IMR-90 (cell line): ENCODE measurements around the gene NUTM1. TPM values are rescaled to one million over a fixed set of nuclear protein-coding genes. Genes with fewer than 3 reads are reported as not detected.

Experiments
- ATAC-seq: fragments of 200-7000 bp; cut with Tn5 transposase; 2 replicates; pipeline ENCODE4 v1.9.1; 2020; ENCODE audit warnings: low read depth, mild to moderate bottlenecking, moderate library complexity
- BruUV-seq: library from RNA; stranded (reverse); fragments of 400-500 nt; replicated peaks from 2 replicates; lab custom pipeline; 2021; lab: Mats Ljungman, UMichigan
- CTCF ChIA-PET: fragments of 300-600 bp; formaldehyde crosslinking; extraction: SDS; loops from one replicate; lab custom pipeline; 2021; ENCODE audit warnings: antibody characterized with exemption; lab: Yijun Ruan, JAX
- POLR2A ChIA-PET: fragments of 300-600 bp; sonication (Branson Sonifier 250); formaldehyde crosslinking; loops from one replicate; lab custom pipeline; 2022; ENCODE audit warnings: antibody characterized with exemption; ENCODE audit not compliant: unreplicated experiment; lab: Charles Lee
- DNase-seq: peaks from one replicate; pipeline ENCODE4 v3.0.0; 2013
- H2AFZ ChIP-seq: replicated peaks from 2 replicates; pipeline ENCODE3; 2013; ENCODE audit warnings: low read length, mild to moderate bottlenecking; ENCODE audit not compliant: poor library complexity
- H2AK5ac ChIP-seq: 2 replicates; pipeline ENCODE4 v1.6.1; 2013; ENCODE audit warnings: low read depth, low read length, inconsistent platforms
- H2AK9ac ChIP-seq: replicated peaks from 2 replicates; pipeline ENCODE3; 2013; ENCODE audit warnings: mild to moderate bottlenecking, low read depth, low read length, moderate library complexity; ENCODE audit not compliant: poor library complexity
- H2BK120ac ChIP-seq: 2 replicates; pipeline ENCODE4 v1.6.1; 2013; ENCODE audit warnings: low read depth, low read length, inconsistent platforms
- H2BK15ac ChIP-seq: 3 replicates; pipeline ENCODE4 v1.6.1; 2013; ENCODE audit warnings: low read depth, low read length, inconsistent platforms
- H2BK20ac ChIP-seq: 2 replicates; pipeline ENCODE4 v1.6.1; 2013; ENCODE audit warnings: low read depth, mild to moderate bottlenecking, inconsistent platforms, low read length, moderate library complexity
- H2BK5ac ChIP-seq: 2 replicates; pipeline ENCODE4 v1.6.1; 2013; ENCODE audit warnings: mild to moderate bottlenecking, low read depth, low read length, inconsistent platforms; ENCODE audit not compliant: poor library complexity, severe bottlenecking
- H3K14ac ChIP-seq: replicated peaks from 2 replicates; pipeline ENCODE4 v1.6.1; 2013; ENCODE audit warnings: low read depth, low read length, inconsistent platforms
- H3K18ac ChIP-seq: 2 replicates; pipeline ENCODE4 v1.6.1; 2013; ENCODE audit warnings: low read depth, low read length, control low read depth
- H3K23ac ChIP-seq: 2 replicates; pipeline ENCODE4 v1.6.1; 2013; ENCODE audit warnings: low read depth, low read length, inconsistent platforms
- H3K27ac ChIP-seq: 2 replicates; pipeline ENCODE4 v1.5.1; 2013; ENCODE audit warnings: mild to moderate bottlenecking, control low read depth, low read length; ENCODE audit not compliant: insufficient read depth
- H3K27me3 ChIP-seq: 2 replicates; pipeline ENCODE4 v1.6.1; 2013; ENCODE audit warnings: low read length; ENCODE audit not compliant: control insufficient read depth, insufficient read depth
- H3K36me3 ChIP-seq: 2 replicates; pipeline ENCODE4 v1.6.1; 2013; ENCODE audit warnings: low read length, mixed read lengths; ENCODE audit not compliant: control insufficient read depth, insufficient read depth
- H3K4ac ChIP-seq: 2 replicates; pipeline ENCODE4 v1.6.1; 2013; ENCODE audit warnings: low read depth, low read length, inconsistent platforms
- H3K4me1 ChIP-seq: 2 replicates; pipeline ENCODE4 v1.6.1; 2013; ENCODE audit warnings: low read length, mixed read lengths; ENCODE audit not compliant: control insufficient read depth, insufficient read depth
- H3K4me2 ChIP-seq: 2 replicates; pipeline ENCODE4 v1.6.1; 2013; ENCODE audit warnings: low read depth, mild to moderate bottlenecking, control low read depth, low read length, moderate library complexity
- H3K4me3 ChIP-seq: 2 replicates; pipeline ENCODE4 v1.5.1; 2013; ENCODE audit warnings: low read depth, mild to moderate bottlenecking, control low read depth, low read length, moderate library complexity; ENCODE audit not compliant: insufficient read depth
- H3K56ac ChIP-seq: 2 replicates; pipeline ENCODE4 v1.6.1; 2013; ENCODE audit warnings: low read length, inconsistent platforms; ENCODE audit not compliant: insufficient read depth; ENCODE audit errors: extremely low read depth
- H3K79me1 ChIP-seq, 2 experiments: 2 replicates each; pipeline ENCODE4 v1.6.1; 2013; ENCODE audit warnings: low read length in 2 of 2, inconsistent platforms in 1 of 2, low read depth in 1 of 2
- H3K9ac ChIP-seq: 2 replicates; pipeline ENCODE4 v1.6.1; 2013; ENCODE audit warnings: low read depth, low read length, control low read depth
- H3K9me1 ChIP-seq: 2 replicates; pipeline ENCODE4 v1.6.1; 2013; ENCODE audit warnings: low read length, inconsistent platforms; ENCODE audit not compliant: insufficient read depth
- H3K9me3 ChIP-seq: 2 replicates; pipeline ENCODE4 v1.6.1; 2013; ENCODE audit warnings: low read length; ENCODE audit not compliant: control insufficient read depth, insufficient read depth
- H4K20me1 ChIP-seq: 2 replicates; pipeline ENCODE4 v1.6.1; 2013; ENCODE audit warnings: low read length, inconsistent platforms; ENCODE audit not compliant: insufficient read depth
- H4K5ac ChIP-seq: 2 replicates; pipeline ENCODE4 v1.6.1; 2013; ENCODE audit warnings: mild to moderate bottlenecking, low read depth, low read length, control low read depth
- H4K8ac ChIP-seq, 2 experiments: 2 replicates each; pipeline ENCODE4 v1.6.1; 2013; ENCODE audit warnings: low read depth in 2 of 2, low read length in 2 of 2, control low read depth in 1 of 2, inconsistent platforms in 1 of 2
- H4K91ac ChIP-seq: 2 replicates; pipeline ENCODE4 v1.6.1; 2013; ENCODE audit warnings: low read depth, low read length, inconsistent platforms; ENCODE audit not compliant: insufficient read depth
- BHLHE40 ChIP-seq: fragments of 150-350 bp; IDR thresholded peaks from 2 replicates; pipeline ENCODE4 v1.6.1; 2016; ENCODE audit warnings: mild to moderate bottlenecking, low read depth, low read length
- CEBPB ChIP-seq: IDR thresholded peaks from 2 replicates; pipeline ENCODE4 v1.6.1; 2012; ENCODE audit warnings: low read depth, low read length, improper control_type of control experiment
- CHD1 ChIP-seq: IDR thresholded peaks from 2 replicates; pipeline ENCODE4 v1.6.1; 2012; ENCODE audit warnings: low read depth, low read length, improper control_type of control experiment
- CTCF ChIP-seq: conservative IDR thresholded peaks from 2 replicates; pipeline ENCODE4 v1.5.1; 2012; ENCODE audit warnings: mild to moderate bottlenecking, low read depth, low read length, improper control_type of control experiment
- ELK1 ChIP-seq: fragments of 150-350 bp; IDR thresholded peaks from 2 replicates; pipeline ENCODE4 v1.6.1; 2016; ENCODE audit warnings: low read depth, mild to moderate bottlenecking, low read length, moderate library complexity, borderline replicate concordance
- FOS ChIP-seq: fragments of 150-350 bp; IDR thresholded peaks from 2 replicates; pipeline ENCODE4 v1.6.1; 2016; ENCODE audit warnings: low read depth, low read length
- MAFK ChIP-seq: IDR thresholded peaks from 2 replicates; pipeline ENCODE4 v1.6.1; 2012; ENCODE audit warnings: low read depth, low read length, improper control_type of control experiment
- MAZ ChIP-seq: IDR thresholded peaks from 2 replicates; pipeline ENCODE4 v1.6.1; 2012; ENCODE audit warnings: low read depth, mild to moderate bottlenecking, low read length, improper control_type of control experiment, moderate library complexity, borderline replicate concordance
- POLR2A ChIP-seq: IDR thresholded peaks from 2 replicates; pipeline ENCODE4 v1.6.1; 2012; ENCODE audit warnings: mild to moderate bottlenecking, low read depth, low read length
- RCOR1 ChIP-seq: IDR thresholded peaks from 2 replicates; pipeline ENCODE4 v1.6.1; 2012; ENCODE audit warnings: mild to moderate bottlenecking, low read length, improper control_type of control experiment; ENCODE audit not compliant: insufficient replicate concordance
- RFX5 ChIP-seq: IDR thresholded peaks from 2 replicates; pipeline ENCODE4 v1.8.0; 2012; ENCODE audit warnings: low read depth, mild to moderate bottlenecking, low read length, moderate library complexity
- SMC3 ChIP-seq: fragments of 150-350 bp; IDR thresholded peaks from 2 replicates; pipeline ENCODE4 v1.6.1; 2016; ENCODE audit warnings: low read depth, mild to moderate bottlenecking, antibody characterized with exemption, low read length, moderate library complexity
- USF2 ChIP-seq: fragments of 150-350 bp; IDR thresholded peaks from 2 replicates; pipeline ENCODE4 v1.6.1; 2017; ENCODE audit warnings: mild to moderate bottlenecking, antibody characterized with exemption, low read length, low read depth
- dilution Hi-C: fragments of 300-500 bp; cut with HindIII; formaldehyde crosslinking; loops from one replicate; pipeline ENCODE4 v1.14.3; 2018; ENCODE audit warnings: low sequenced_read_pairs; ENCODE audit not compliant: unreplicated experiment
- in situ Hi-C: fragments of 300-500 bp; cut with MboI; formaldehyde crosslinking; loops from 3 replicates; pipeline ENCODE4 v1.14.3; 2019; ENCODE audit warnings: low sequenced_read_pairs, inconsistent platforms, mixed read lengths
- intact Hi-C: fragments of 100-400 bp; cut with micrococcal nuclease; formaldehyde crosslinking; loops from 2 replicates; pipeline ENCODE4 v1.10.0; 2022
- polyA plus RNA-seq, 3 experiments: library from polyadenylated mRNA; depleted of rRNA; stranded (reverse); fragments of >200 nt; gene quantifications; 2 replicates each; pipeline ENCODE4 v1.2.3, GENCODE V29; 2012; ENCODE audit warnings: low replicate concordance in 1 of 3
- total RNA-seq: library from RNA; depleted of rRNA; stranded (reverse); fragments of >200 nt; gene quantifications from 2 replicates; pipeline ENCODE4 v1.2.3, GENCODE V29; 2012

The NUTM1 gene
- total and polyA plus RNA-seq, 2 of the 4 experiments (the other 2 are of a cell fraction), result not detected

GRCh38 chr15:34325368-34325767 is 17.7 kb upstream of the NUTM1 start:
- no peak overlapping the region for H3K56ac ChIP-seq
- H3K27me3 ChIP-seq, result no peaks in the 10 kb centered on the region
- in situ Hi-C loops (no loop called here), intact Hi-C loops (no loop called here), dilution Hi-C loops (no loop called here)
- H3K9ac ChIP-seq, result no peak overlapping the region
- H2AK5ac ChIP-seq, result no peak overlapping the region
- no peak overlapping the region for H3K23ac ChIP-seq
- H3K14ac ChIP-seq, result no peak overlapping the region
- H2AK9ac ChIP-seq, result no peak overlapping the region
- no peaks in the 10 kb centered on the region for H3K36me3 ChIP-seq
- TF ChIP-seq USF2, result no peak
- TF ChIP-seq ELK1, result no peak
- no peak for TF ChIP-seq CHD1
- TF ChIP-seq CTCF, result no peak
- no peak for TF ChIP-seq CEBPB
- TF ChIP-seq MAFK, result no peak
- no peak for TF ChIP-seq FOS
- no peak for TF ChIP-seq RFX5
- TF ChIP-seq MAZ, result no peak
- TF ChIP-seq SMC3, result no peak
- TF ChIP-seq BHLHE40, result no peak
- no peak for TF ChIP-seq RCOR1
- no peak for TF ChIP-seq POLR2A
- DNase-seq, result no peak
- no peak overlapping the region for H3K4ac ChIP-seq
- no peak overlapping the region for H3K4me2 ChIP-seq
- ATAC-seq, result no peak
- no peak overlapping the region for H3K4me3 ChIP-seq
- no peak overlapping the region for H2AFZ ChIP-seq
- no peaks in the 10 kb centered on the region for H3K9me3 ChIP-seq
- no peak overlapping the region for H2BK15ac ChIP-seq
- H4K8ac ChIP-seq, result no peak overlapping the region
- H4K91ac ChIP-seq, result no peak overlapping the region
- H4K5ac ChIP-seq, result no peak overlapping the region
- no peak overlapping the region for H3K18ac ChIP-seq
- 0 out of 4 replicates have a peak, but pooled peaks cover 0 to 6% of the 10 kb centered on the region in 2 experiments for H3K79me1 ChIP-seq
- no peak overlapping the region for H2BK120ac ChIP-seq
- H3K9me1 ChIP-seq, result no peaks in the 10 kb centered on the region
- no peak overlapping the region for H2BK5ac ChIP-seq
- no peak overlapping the region for H3K27ac ChIP-seq
- no peaks in the 10 kb centered on the region for H3K4me1 ChIP-seq
- ChIA-PET POLR2A (interaction anchor here (0.7 kb wide), 1 partner anchor 8 kb away, joined by 4 read pairs; no protein-coding TSS in a partner anchor), CTCF (no interaction called here)
- no peak overlapping the region for H2BK20ac ChIP-seq
- BruUV-seq, result no TSS peak
- H4K20me1 ChIP-seq, result no peaks in the 10 kb centered on the region
